ENCODE results near the gene VPS37D. TPM values are rescaled to one million over a fixed set of nuclear protein-coding genes. Genes with fewer than 3 reads are reported as not detected.
A peak's percentile ranks its signal among the peaks of the same experiment; 100 is the strongest.
"Not testable (repeated sequence)": the region's sequence is repeated elsewhere in the genome, so short reads cannot be mapped to it uniquely, and the experiment has no call there.

VPS37D gene, protein sequence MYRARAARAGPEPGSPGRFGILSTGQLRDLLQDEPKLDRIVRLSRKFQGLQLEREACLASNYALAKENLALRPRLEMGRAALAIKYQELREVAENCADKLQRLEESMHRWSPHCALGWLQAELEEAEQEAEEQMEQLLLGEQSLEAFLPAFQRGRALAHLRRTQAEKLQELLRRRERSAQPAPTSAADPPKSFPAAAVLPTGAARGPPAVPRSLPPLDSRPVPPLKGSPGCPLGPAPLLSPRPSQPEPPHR
- total RNA-seq (0.64 TPM), polyA plus RNA-seq (under 1 TPM in 1 of 4 donors, not detected in 3; 0.29 TPM)

- H3K36me3 ChIP-seq (ENCODE audit: control insufficient read depth, insufficient read depth, low read length) = no peaks in the 10 kb centered on the region
- peak within 1 kb of the TSS; percentile 75 to 83 (median 80) for H3K4me3 Mint-ChIP-seq
- peaks cover 0 to 8% (median 2%) of the 10 kb centered on the region in 4 donors for H3K4me1 Mint-ChIP-seq
- H3K9me3 Mint-ChIP-seq = peaks cover 0 to 12% (median 6%) of the 10 kb centered on the region in 7 donors
- peak within 1 kb of the TSS in 1 of 3 donors; percentile 68 for H3K27ac Mint-ChIP-seq
- peak; percentile 88 to 93 (median 91) for DNase-seq
- no peaks in the 10 kb centered on the region for H3K9me3 ChIP-seq (ENCODE audit: control insufficient read depth in 2 of 2, low read length in 2 of 2)
- H3K36me3 Mint-ChIP-seq = no peaks in the 10 kb centered on the region
- no peak within 1 kb of the TSS for H3K27ac ChIP-seq (ENCODE audit: insufficient read depth, low read length, poor library complexity, severe bottlenecking)
- peaks cover 39% of the 10 kb centered on the region for H3K27me3 Mint-ChIP-seq
- H3K4me1 ChIP-seq (ENCODE audit: control insufficient read depth, insufficient read depth, low read length, poor library complexity, severe bottlenecking) = peaks cover 13% of the 10 kb centered on the region
- H3K4me3 ChIP-seq (ENCODE audit: low read depth, low read length) = no peak within 1 kb of the TSS
- peak; percentile 93 to 94 for ATAC-seq (ENCODE audit: low read depth in 2 of 2)
- peaks cover 6% of the 10 kb centered on the region for H3K27me3 ChIP-seq (ENCODE audit: control insufficient read depth, insufficient read depth, low read length)
Observed at GRCh38 chr7:73667344-73668102, at the start of gene VPS37D. Gene VPS37D (plus strand): TSS chr7:73667831. CDS start chr7:73667959, 128 bp downstream.

GRCh38 chr7:73618538-73618937 lies 49.1 kb upstream of the VPS37D start:
- ATAC-seq (ENCODE audit: low read depth in 2 of 2) (no peak), DNase-seq (no peak)
- no peaks in the 10 kb centered on the region for H3K36me3 ChIP-seq (ENCODE audit: control insufficient read depth, insufficient read depth, low read length)
- H3K27me3 ChIP-seq (ENCODE audit: control insufficient read depth, insufficient read depth, low read length) = peaks cover 3% of the 10 kb centered on the region
- no peak overlapping the region for H3K27ac Mint-ChIP-seq
- peaks cover 44% of the 10 kb centered on the region for H3K27me3 Mint-ChIP-seq
- H3K4me3 ChIP-seq (ENCODE audit: low read depth, low read length) = no peak overlapping the region
- H3K36me3 Mint-ChIP-seq = no peaks in the 10 kb centered on the region
- H3K9me3 Mint-ChIP-seq = no peaks in the 10 kb centered on the region
- H3K9me3 ChIP-seq (ENCODE audit: control insufficient read depth in 2 of 2, low read length in 2 of 2) = no peaks in the 10 kb centered on the region
- H3K4me1 Mint-ChIP-seq = peaks cover 0 to 9% (median 0%) of the 10 kb centered on the region in 4 donors
- no peak overlapping the region for H3K4me3 Mint-ChIP-seq
- H3K4me1 ChIP-seq (ENCODE audit: control insufficient read depth, insufficient read depth, low read length, poor library complexity, severe bottlenecking) = peaks cover 7% of the 10 kb centered on the region
- H3K27ac ChIP-seq (ENCODE audit: insufficient read depth, low read length, poor library complexity, severe bottlenecking) = no peak overlapping the region

DNA sequence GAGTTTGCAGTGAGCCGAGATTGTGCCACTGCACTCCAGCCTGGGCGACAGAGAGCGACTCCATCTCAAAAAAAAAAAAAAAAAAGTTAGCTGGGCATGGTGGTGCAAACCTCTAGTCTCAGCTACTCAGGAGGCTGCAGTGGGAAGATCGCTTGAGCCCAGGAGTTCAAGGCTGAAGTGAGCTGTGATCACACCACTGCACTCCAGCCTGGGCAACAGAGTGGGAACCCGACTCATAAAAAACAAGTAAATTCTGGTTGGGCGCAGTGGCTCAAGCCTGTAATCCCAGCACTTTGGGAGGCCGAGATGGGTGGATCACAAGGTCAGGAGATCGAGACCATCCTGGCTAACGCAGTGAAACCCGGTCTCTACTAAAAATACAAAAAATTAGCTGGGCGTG lies 48.2 kb upstream of the VPS37D start:
- H3K4me1 Mint-ChIP-seq = peaks cover 0 to 11% (median 0%) of the 10 kb centered on the region in 4 donors
- not testable (repeated sequence) for H3K9me3 Mint-ChIP-seq; H3K4me3 ChIP-seq (ENCODE audit: low read depth, low read length); H3K36me3 Mint-ChIP-seq; H3K4me3 Mint-ChIP-seq; H3K27ac Mint-ChIP-seq; DNase-seq; ATAC-seq (ENCODE audit: low read depth in 2 of 2); H3K27me3 ChIP-seq (ENCODE audit: control insufficient read depth, insufficient read depth, low read length); H3K27ac ChIP-seq (ENCODE audit: insufficient read depth, low read length, poor library complexity, severe bottlenecking); H3K9me3 ChIP-seq (ENCODE audit: control insufficient read depth in 2 of 2, low read length in 2 of 2); H3K36me3 ChIP-seq (ENCODE audit: control insufficient read depth, insufficient read depth, low read length)
- peaks cover 16% of the 10 kb centered on the region for H3K4me1 ChIP-seq (ENCODE audit: control insufficient read depth, insufficient read depth, low read length, poor library complexity, severe bottlenecking)
- H3K27me3 Mint-ChIP-seq = peaks cover 47% of the 10 kb centered on the region

DNA sequence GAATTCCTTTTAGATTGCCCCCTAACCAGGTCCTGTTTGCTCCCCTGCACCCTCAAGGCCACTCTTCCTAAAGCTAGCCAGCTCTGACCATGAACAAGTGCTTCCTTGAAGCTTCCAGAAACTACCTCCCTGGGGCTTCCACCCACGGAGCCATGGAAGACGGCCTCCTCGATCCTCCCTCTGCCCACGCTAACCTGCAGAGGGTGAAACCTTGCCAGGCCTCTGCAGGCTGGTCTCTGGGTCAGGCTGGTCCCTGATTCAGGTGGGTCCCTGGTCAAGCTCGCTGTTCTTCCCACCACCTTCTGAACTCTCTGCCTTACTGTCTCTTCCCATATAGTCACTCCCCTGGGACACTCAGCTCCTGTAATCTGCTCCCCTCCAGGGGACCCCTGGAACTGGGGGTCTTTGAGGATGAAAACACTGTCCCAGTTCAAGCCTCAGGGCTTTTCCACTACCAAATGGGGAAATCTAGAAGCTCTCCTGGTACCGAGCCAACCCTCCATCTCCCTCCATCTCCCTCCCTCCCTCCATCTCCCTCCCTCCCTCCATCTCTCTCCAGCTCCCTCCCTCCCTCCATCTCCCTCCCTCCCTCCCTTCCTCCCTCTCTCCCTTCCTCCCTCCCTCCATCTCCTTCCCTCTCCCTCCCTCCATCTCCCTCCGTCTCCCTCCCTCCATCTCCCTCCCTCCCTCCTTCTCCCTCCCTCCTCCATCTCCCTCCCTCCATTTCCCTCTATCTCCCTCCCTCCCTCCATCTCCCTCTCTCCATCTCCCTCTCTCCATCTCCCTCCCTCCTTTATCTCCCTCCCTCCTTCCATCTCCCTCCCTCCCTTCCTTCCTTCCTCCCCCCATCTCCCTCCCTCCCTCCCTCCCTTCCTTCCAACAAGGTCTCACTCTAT lies 46.2 kb upstream of the VPS37D start:
- peaks cover 46% of the 10 kb centered on the region for H3K27me3 Mint-ChIP-seq
- H3K4me3 Mint-ChIP-seq = no peak overlapping the region
- no peak overlapping the region for H3K27ac Mint-ChIP-seq
- peaks cover 5% of the 10 kb centered on the region for H3K27me3 ChIP-seq (ENCODE audit: control insufficient read depth, insufficient read depth, low read length)
- no peaks in the 10 kb centered on the region for H3K9me3 ChIP-seq (ENCODE audit: control insufficient read depth in 2 of 2, low read length in 2 of 2)
- DNase-seq (no peak), ATAC-seq (ENCODE audit: low read depth in 2 of 2) (no peak)
- no peaks in the 10 kb centered on the region for H3K9me3 Mint-ChIP-seq
- no peak overlapping the region for H3K27ac ChIP-seq (ENCODE audit: insufficient read depth, low read length, poor library complexity, severe bottlenecking)
- peaks cover 0 to 11% (median 0%) of the 10 kb centered on the region in 4 donors for H3K4me1 Mint-ChIP-seq
- H3K36me3 ChIP-seq (ENCODE audit: control insufficient read depth, insufficient read depth, low read length) = no peaks in the 10 kb centered on the region
- no peaks in the 10 kb centered on the region for H3K36me3 Mint-ChIP-seq
- peaks cover 18% of the 10 kb centered on the region for H3K4me1 ChIP-seq (ENCODE audit: control insufficient read depth, insufficient read depth, low read length, poor library complexity, severe bottlenecking)
- H3K4me3 ChIP-seq (ENCODE audit: low read depth, low read length) = no peak overlapping the region

DNA sequence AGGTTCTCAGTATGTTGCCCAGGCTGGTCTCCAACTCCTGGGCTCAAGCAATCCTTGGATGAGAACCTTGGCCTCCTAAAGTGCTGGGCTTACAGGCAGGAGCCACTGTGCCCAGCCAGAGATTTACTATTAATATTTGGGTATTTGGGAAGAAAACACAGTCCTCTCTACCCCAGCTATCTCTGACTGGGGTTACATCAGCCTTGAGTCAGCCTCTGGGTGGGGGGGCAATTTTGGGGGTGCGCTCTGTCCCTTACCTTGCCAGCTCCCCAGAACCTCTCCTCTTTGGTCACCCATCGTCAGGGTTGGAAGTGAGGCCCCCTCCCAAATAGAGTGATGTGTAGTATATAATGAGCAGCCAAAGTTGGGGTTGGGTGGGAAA lies 45.1 kb upstream of the VPS37D start:
- H3K27me3 ChIP-seq (ENCODE audit: control insufficient read depth, insufficient read depth, low read length) = peaks cover 9% of the 10 kb centered on the region
- Mint-ChIP-seq H3K4me1 (peaks cover 0 to 11% (median 0%) of the 10 kb centered on the region in 4 donors), H3K36me3 (no peaks in the 10 kb centered on the region), H3K27ac (no peak overlapping the region), H3K4me3 (peak overlapping the region in 1 of 4 donors; percentile 21), H3K27me3 (peaks cover 46% of the 10 kb centered on the region), H3K9me3 (no peaks in the 10 kb centered on the region)
- no peak overlapping the region for H3K27ac ChIP-seq (ENCODE audit: insufficient read depth, low read length, poor library complexity, severe bottlenecking)
- H3K9me3 ChIP-seq (ENCODE audit: control insufficient read depth in 2 of 2, low read length in 2 of 2) = no peaks in the 10 kb centered on the region
- H3K4me3 ChIP-seq (ENCODE audit: low read depth, low read length) = no peak overlapping the region
- DNase-seq (no peak), ATAC-seq (ENCODE audit: low read depth in 2 of 2) (no peak)
- no peaks in the 10 kb centered on the region for H3K36me3 ChIP-seq (ENCODE audit: control insufficient read depth, insufficient read depth, low read length)
- H3K4me1 ChIP-seq (ENCODE audit: control insufficient read depth, insufficient read depth, low read length, poor library complexity, severe bottlenecking) = peaks cover 18% of the 10 kb centered on the region

GRCh38 chr7:73622909-73623797 lies 44.5 kb upstream of the VPS37D start:
- peak overlapping the region in 2 of 4 donors; percentile 19 to 61 for H3K4me3 Mint-ChIP-seq
- H3K9me3 Mint-ChIP-seq = no peaks in the 10 kb centered on the region
- no peaks in the 10 kb centered on the region for H3K36me3 Mint-ChIP-seq
- no peak overlapping the region for H3K27ac ChIP-seq (ENCODE audit: insufficient read depth, low read length, poor library complexity, severe bottlenecking)
- no peaks in the 10 kb centered on the region for H3K36me3 ChIP-seq (ENCODE audit: control insufficient read depth, insufficient read depth, low read length)
- H3K4me1 Mint-ChIP-seq = peaks cover 0 to 11% (median 0%) of the 10 kb centered on the region in 4 donors
- H3K27me3 Mint-ChIP-seq = peaks cover 51% of the 10 kb centered on the region
- H3K4me1 ChIP-seq (ENCODE audit: control insufficient read depth, insufficient read depth, low read length, poor library complexity, severe bottlenecking) = peaks cover 18% of the 10 kb centered on the region
- H3K9me3 ChIP-seq (ENCODE audit: control insufficient read depth in 2 of 2, low read length in 2 of 2) = no peaks in the 10 kb centered on the region
- DNase-seq = no peak
- no peak overlapping the region for H3K4me3 ChIP-seq (ENCODE audit: low read depth, low read length)
- H3K27ac Mint-ChIP-seq = no peak overlapping the region
- ATAC-seq (ENCODE audit: low read depth in 2 of 2) = no peak
- peaks cover 9% of the 10 kb centered on the region for H3K27me3 ChIP-seq (ENCODE audit: control insufficient read depth, insufficient read depth, low read length)
